ENCODE results near the gene VSIG10L2. TPM values are rescaled to one million over a fixed set of nuclear protein-coding genes. Genes with fewer than 3 reads are reported as not detected.

The VSIG10L2 gene
- total and polyA plus RNA-seq, 2 donors from 2014 or later: not detected

DNA sequence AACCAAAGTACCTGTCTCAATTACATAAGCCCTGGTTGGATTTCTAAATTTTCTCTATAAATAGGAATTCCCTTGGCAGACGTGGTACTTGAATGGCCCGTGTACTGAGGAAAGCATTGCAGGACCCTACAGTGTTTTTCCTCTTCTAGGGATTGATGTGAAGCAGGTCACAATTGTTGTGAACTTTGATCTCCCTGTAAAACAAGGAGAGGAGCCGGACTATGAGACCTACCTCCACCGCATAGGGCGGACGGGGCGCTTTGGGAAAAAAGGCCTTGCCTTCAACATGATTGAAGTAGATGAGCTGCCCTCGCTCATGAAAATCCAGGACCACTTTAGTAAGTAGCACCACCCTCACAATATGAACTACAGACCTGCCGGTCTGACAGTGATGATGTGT is 24.8 kb upstream of the VSIG10L2 start:
- Histone ChIP-seq H3K4me1 (ENCODE audit: control insufficient read depth in 2 of 3, insufficient read depth in 2 of 3, low read depth in 1 of 3, low read length in 3 of 3) (no peaks in the 10 kb centered on the region), H3K36me3 (ENCODE audit: control insufficient read depth in 2 of 3, insufficient read depth in 3 of 3, low read length in 3 of 3) (no peaks in the 10 kb centered on the region), H3K27ac (ENCODE audit: low read depth in 2 of 2, low read length in 2 of 2) (no peak overlapping the region), H3K4me3 (ENCODE audit: low read length in 3 of 3) (no peak overlapping the region), H3K27me3 (ENCODE audit: control insufficient read depth, insufficient read depth, low read length) (no peaks in the 10 kb centered on the region), H3K9ac (ENCODE audit: low read length in 3 of 3) (no peak overlapping the region), H3K9me3 (ENCODE audit: control insufficient read depth in 2 of 3, insufficient read depth in 1 of 3, low read length in 3 of 3) (no peaks in the 10 kb centered on the region)
- intact Hi-C loops (cut with DNase I): loop anchor here (5.0 kb wide), 1 partner anchor 271 kb away; no protein-coding TSS in a partner anchor
- DNase-seq (no peak), FAIRE-seq (no peak)
- TF ChIP-seq, protein P1, sequence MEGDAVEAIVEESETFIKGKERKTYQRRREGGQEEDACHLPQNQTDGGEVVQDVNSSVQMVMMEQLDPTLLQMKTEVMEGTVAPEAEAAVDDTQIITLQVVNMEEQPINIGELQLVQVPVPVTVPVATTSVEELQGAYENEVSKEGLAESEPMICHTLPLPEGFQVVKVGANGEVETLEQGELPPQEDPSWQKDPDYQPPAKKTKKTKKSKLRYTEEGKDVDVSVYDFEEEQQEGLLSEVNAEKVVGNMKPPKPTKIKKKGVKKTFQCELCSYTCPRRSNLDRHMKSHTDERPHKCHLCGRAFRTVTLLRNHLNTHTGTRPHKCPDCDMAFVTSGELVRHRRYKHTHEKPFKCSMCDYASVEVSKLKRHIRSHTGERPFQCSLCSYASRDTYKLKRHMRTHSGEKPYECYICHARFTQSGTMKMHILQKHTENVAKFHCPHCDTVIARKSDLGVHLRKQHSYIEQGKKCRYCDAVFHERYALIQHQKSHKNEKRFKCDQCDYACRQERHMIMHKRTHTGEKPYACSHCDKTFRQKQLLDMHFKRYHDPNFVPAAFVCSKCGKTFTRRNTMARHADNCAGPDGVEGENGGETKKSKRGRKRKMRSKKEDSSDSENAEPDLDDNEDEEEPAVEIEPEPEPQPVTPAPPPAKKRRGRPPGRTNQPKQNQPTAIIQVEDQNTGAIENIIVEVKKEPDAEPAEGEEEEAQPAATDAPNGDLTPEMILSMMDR (IDR thresholded peaks at IDR 0.05; ENCODE audit: borderline replicate concordance, extremely low read depth, insufficient read depth): no peak

DNA sequence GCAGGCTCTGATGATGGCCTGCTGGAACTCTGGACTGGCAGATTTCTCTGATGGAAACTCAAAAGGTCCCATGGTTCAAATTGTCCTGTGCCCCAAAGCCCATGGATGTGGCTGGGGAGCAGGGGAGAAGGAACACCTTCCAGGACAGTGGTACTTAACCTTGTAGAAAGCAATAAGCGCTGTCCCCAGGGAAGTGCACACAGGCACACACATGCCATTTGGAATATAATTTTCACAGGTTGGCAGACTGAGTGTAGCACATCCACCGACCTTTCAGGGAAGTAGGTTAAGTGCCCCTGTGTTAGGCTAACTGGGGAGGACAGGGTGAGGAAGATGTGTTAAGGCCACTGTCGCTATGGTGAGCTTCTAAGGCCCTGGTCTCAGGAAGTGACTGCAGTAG is 23.7 kb upstream of the VSIG10L2 start:
- TF ChIP-seq, protein P1 (IDR thresholded peaks at IDR 0.05; ENCODE audit: borderline replicate concordance, extremely low read depth, insufficient read depth): no peak
- H3K27ac ChIP-seq (ENCODE audit: low read depth in 2 of 2, low read length in 2 of 2): no peak overlapping the region
- H3K4me1 ChIP-seq (ENCODE audit: control insufficient read depth in 2 of 3, insufficient read depth in 2 of 3, low read depth in 1 of 3, low read length in 3 of 3): no peaks in the 10 kb centered on the region
- DNase-seq (no peak), FAIRE-seq (no peak)
- intact Hi-C loops (cut with DNase I): loop anchor here (5.0 kb wide), 1 partner anchor 270 kb away; no protein-coding TSS in a partner anchor
- no peaks in the 10 kb centered on the region for H3K36me3 ChIP-seq (ENCODE audit: control insufficient read depth in 2 of 3, insufficient read depth in 3 of 3, low read length in 3 of 3)
- no peaks in the 10 kb centered on the region for H3K9me3 ChIP-seq (ENCODE audit: control insufficient read depth in 2 of 3, insufficient read depth in 1 of 3, low read length in 3 of 3)
- no peak overlapping the region for H3K4me3 ChIP-seq (ENCODE audit: low read length in 3 of 3)
- no peaks in the 10 kb centered on the region for H3K27me3 ChIP-seq (ENCODE audit: control insufficient read depth, insufficient read depth, low read length)
- no peak overlapping the region for H3K9ac ChIP-seq (ENCODE audit: low read length in 3 of 3)

DNA sequence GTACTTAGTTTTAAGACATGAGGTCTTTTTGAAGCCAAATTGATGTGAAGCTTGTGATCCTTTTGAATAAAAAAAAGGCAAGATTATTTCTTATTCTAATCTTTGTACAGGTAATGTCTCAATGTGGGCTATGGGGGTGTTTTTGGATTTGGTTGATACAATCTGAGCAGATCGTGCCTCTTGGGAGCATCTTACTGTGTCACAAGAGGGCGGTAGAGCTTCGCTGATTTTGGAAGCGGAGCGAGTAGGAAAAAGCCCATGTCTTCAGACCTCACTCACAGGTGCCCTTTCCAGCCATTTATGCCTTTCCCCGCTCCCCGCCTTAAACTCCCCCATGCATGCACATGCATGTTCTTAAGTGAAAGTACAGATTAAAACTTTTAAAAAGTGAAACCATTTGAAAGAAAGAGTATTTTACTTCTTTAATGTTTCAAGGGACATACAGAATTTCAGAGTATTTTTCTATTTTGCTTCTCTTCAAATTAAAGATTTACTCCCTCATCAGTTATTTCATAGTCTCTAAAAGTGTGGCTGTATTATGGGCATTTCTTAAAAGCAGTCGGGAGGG is 22.7 kb upstream of the VSIG10L2 start:
- FAIRE-seq: peak; percentile 77
- peak in 4 of 5 donors; percentile 66 to 91 (median 78) for DNase-seq
- Histone ChIP-seq H3K4me1 (ENCODE audit: control insufficient read depth in 2 of 3, insufficient read depth in 2 of 3, low read depth in 1 of 3, low read length in 3 of 3) (no peaks in the 10 kb centered on the region), H3K27ac (ENCODE audit: low read depth in 2 of 2, low read length in 2 of 2) (no peak overlapping the region), H3K36me3 (ENCODE audit: control insufficient read depth in 2 of 3, insufficient read depth in 3 of 3, low read length in 3 of 3) (no peaks in the 10 kb centered on the region), H3K9me3 (ENCODE audit: control insufficient read depth in 2 of 3, insufficient read depth in 1 of 3, low read length in 3 of 3) (no peaks in the 10 kb centered on the region), H3K9ac (ENCODE audit: low read length in 3 of 3) (no peak overlapping the region), H3K27me3 (ENCODE audit: control insufficient read depth, insufficient read depth, low read length) (no peaks in the 10 kb centered on the region), H3K4me3 (ENCODE audit: low read length in 3 of 3) (no peak overlapping the region)
- TF ChIP-seq, protein P1 (IDR thresholded peaks at IDR 0.05; ENCODE audit: borderline replicate concordance, extremely low read depth, insufficient read depth): peak; percentile 82
- intact Hi-C loops (cut with DNase I): loop anchor here (5.0 kb wide), 1 partner anchor 269 kb away; no protein-coding TSS in a partner anchor

Data from kidney (tissue), 14 donors.